ENCODE results near the gene DRGX. TPM values are rescaled to one million over a fixed set of nuclear protein-coding genes. Genes with fewer than 3 reads are reported as not detected.

The DRGX gene
- total and polyA plus RNA-seq, 12 donors, result not detected

- WGBS, 2 donors, result 83 to 87% methylated on average over 5 of the region's 5 CpGs
- H3K27me3 ChIP-seq, result no peaks in the 10 kb centered on the region
- H3K27ac ChIP-seq, result no peak overlapping the region
- no peak for ATAC-seq
- no peak overlapping the region for H3K4me3 ChIP-seq
- no peak for TF ChIP-seq CTCF (IDR thresholded peaks at IDR 0.05)
- no peak for DNase-seq
- intact Hi-C loops (cut with DNase I), result no loop called here
- H3K4me1 ChIP-seq, result no peaks in the 10 kb centered on the region
- H3K9me3 ChIP-seq, result peaks cover 0 to 31% (median 5%) of the 10 kb centered on the region in 11 donors
- no peaks in the 10 kb centered on the region for H3K36me3 ChIP-seq
Measured at GRCh38 chr10:49429458-49429857, 33.6 kb upstream of the DRGX start.

- ATAC-seq, result no peak
Measured at GRCh38 chr10:49426490-49427360, 30.8 kb upstream of the DRGX start.

GRCh38 chr10:49419005-49419404, 23.1 kb upstream of the DRGX start:
- H3K4me3 ChIP-seq, result no peak overlapping the region
- DNase-seq (no peak), ATAC-seq (no peak)
- 57 to 60% methylated on average over 7 of the region's 7 CpGs for WGBS, 2 donors
- TF ChIP-seq CTCF (IDR thresholded peaks at IDR 0.05), result no peak
- H3K27me3 ChIP-seq, result no peaks in the 10 kb centered on the region
- H3K36me3 ChIP-seq, result no peaks in the 10 kb centered on the region
- H3K4me1 ChIP-seq, result no peaks in the 10 kb centered on the region
- no peak overlapping the region for H3K27ac ChIP-seq
- peaks cover 0 to 4% (median 0%) of the 10 kb centered on the region in 11 donors for H3K9me3 ChIP-seq
- intact Hi-C loops (cut with DNase I), result loop anchor here in 1 of 10 donors (10.0 kb wide), 1 partner anchor 764 kb away; no protein-coding TSS in a partner anchor

More at GRCh38 chr10:49426490-49427360, 30.8 kb upstream of the DRGX start:
- Histone ChIP-seq H3K4me1 (no peaks in the 10 kb centered on the region), H3K27ac (no peak overlapping the region), H3K4me3 (no peak overlapping the region), H3K27me3 (no peaks in the 10 kb centered on the region), H3K9me3 (peaks cover 0 to 30% (median 3%) of the 10 kb centered on the region in 11 donors), H3K36me3 (no peaks in the 10 kb centered on the region)
- no peak for DNase-seq
- intact Hi-C loops (cut with DNase I), result no loop called here
- no peak for TF ChIP-seq CTCF (IDR thresholded peaks at IDR 0.05)
- 71 to 83% methylated on average over 9 of the region's 9 CpGs for WGBS, 2 donors

GRCh38 chr10:49418328-49418727, 22.4 kb upstream of the DRGX start:
- Histone ChIP-seq H3K4me3 (no peak overlapping the region), H3K27ac (no peak overlapping the region), H3K4me1 (no peaks in the 10 kb centered on the region), H3K36me3 (no peaks in the 10 kb centered on the region), H3K9me3 (peaks cover 0 to 3% (median 0%) of the 10 kb centered on the region in 11 donors), H3K27me3 (no peaks in the 10 kb centered on the region)
- intact Hi-C loops (cut with DNase I), result loop anchor here in 1 of 10 donors (10.0 kb wide), 1 partner anchor 764 kb away; no protein-coding TSS in a partner anchor
- DNase-seq (no peak), ATAC-seq (no peak)
- TF ChIP-seq CTCF (IDR thresholded peaks at IDR 0.05), result peak in 4 of 9 donors; percentile 10 to 36 (median 26)
- 90 to 95% methylated on average over 2 of the region's 2 CpGs for WGBS, 2 donors
